PFSK-1 (cell line): ENCODE measurements around the gene RBFOX1.

Source experiments
- POLR2AphosphoS5 ChIP-seq: IDR thresholded peaks from 2 replicates; pipeline ENCODE4 v1.6.1; 2012; ENCODE audit warnings: low read depth, mild to moderate bottlenecking, control low read depth, low read length, moderate library complexity
- SIN3A ChIP-seq: IDR thresholded peaks from 2 replicates; pipeline ENCODE4 v1.6.1; 2012; ENCODE audit warnings: mild to moderate bottlenecking, low read length, moderate library complexity, borderline replicate concordance; ENCODE audit not compliant: insufficient read depth
- TAF1 ChIP-seq: IDR thresholded peaks from 2 replicates; pipeline ENCODE4 v1.6.1; 2012; ENCODE audit warnings: low read length, control low read depth, borderline replicate concordance; ENCODE audit not compliant: insufficient read depth

DNA sequence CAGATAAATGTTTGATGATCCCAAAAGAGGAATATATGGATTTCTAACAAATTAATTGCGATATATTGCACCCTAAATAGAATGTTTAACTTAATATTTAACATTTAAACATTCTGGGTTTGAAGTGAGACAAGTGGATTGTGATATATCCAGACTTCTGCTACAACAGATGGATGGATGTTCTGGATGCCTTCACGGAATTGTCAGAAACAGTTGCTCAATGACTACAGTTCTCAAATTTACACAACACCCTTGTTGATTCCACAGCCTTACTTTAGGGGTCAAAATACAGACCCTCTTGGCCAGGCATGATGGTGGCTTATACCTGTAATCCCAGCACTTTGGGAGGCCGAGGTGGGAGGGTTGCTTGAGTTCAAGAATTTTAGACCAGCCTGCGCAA is 250.8 kb downstream of the RBFOX1 start:
- TF ChIP-seq POLR2AphosphoS5 (no peak), SIN3A (no peak), TAF1 (no peak)
